Measurements from ENCODE around the gene GLG1.
"Not testable (repeated sequence)": the region's sequence is repeated elsewhere in the genome, so short reads cannot be mapped to it uniquely, and the experiment has no call there.

DNA sequence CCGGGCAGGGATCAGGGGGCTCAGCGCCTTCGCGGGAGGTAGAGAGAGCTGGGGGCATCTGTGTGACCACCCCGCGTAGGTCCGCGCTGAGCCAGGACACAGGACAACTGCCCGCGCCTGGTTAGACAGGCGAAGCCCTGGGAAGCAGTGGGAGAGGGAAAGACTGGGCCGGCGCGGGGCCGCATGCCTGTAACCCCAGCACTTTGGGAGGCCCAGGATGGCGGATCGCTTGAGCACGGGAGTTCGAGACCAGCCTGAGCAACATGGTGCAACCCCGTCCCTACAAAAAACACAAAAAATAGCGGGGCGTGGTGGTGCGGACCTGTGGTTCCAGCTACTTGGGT is 199.6 kb downstream of the GLG1 start:
- TF ChIP-seq POLR2AphosphoS5, POLR2A (IDR thresholded peaks at IDR 0.05; ENCODE audit: low read depth, low read length): not testable (repeated sequence)
